ENCODE data around the gene SUPT4H1.
"Not testable (repeated sequence)": the region's sequence is repeated elsewhere in the genome, so short reads cannot be mapped to it uniquely, and the experiment has no call there.

SUPT4H1 gene

GRCh38 chr17:58341861-58342475 lies 10.0 kb downstream of the SUPT4H1 start:
- DNase-seq (ENCODE audit: low spot score): no peak

DNA sequence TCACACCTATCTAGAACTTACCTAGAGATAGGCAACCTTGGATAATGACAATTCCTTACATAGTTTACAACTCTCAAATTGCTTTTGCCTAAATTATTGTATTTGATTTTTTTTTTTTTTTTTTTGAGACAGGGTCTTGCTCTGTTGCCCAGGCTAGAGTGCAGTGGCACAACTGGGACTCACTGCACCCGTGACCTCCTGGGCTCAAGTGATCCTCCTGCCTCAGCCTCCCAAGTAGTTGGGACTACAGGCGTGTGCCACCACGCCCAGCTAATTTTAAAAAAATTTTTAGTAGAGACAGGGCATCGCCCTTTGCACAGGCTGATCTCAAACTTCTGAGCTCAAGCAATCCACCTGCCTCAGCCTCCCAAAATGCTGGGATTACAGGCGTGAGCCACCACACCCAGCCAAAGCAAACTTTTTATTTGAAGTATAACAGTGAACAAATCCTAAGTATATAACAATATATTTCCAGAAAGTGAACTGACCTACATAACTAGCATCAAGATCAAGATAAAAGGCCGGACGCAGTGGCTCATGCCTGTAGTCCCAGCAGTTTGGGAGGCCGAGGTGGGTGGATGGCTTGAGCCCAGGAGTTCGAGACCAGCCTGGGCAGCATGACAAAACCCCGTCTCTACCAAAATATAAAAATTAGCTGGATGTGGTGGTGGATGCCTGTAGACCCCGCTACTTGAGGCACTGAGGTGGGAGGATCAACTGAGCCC lies 10.7 kb downstream of the SUPT4H1 start:
- not testable (repeated sequence) for DNase-seq (ENCODE audit: low spot score); FAIRE-seq

More at GRCh38 chr17:58341861-58342475, 10.0 kb downstream of the SUPT4H1 start:
- no peak for FAIRE-seq

DNA sequence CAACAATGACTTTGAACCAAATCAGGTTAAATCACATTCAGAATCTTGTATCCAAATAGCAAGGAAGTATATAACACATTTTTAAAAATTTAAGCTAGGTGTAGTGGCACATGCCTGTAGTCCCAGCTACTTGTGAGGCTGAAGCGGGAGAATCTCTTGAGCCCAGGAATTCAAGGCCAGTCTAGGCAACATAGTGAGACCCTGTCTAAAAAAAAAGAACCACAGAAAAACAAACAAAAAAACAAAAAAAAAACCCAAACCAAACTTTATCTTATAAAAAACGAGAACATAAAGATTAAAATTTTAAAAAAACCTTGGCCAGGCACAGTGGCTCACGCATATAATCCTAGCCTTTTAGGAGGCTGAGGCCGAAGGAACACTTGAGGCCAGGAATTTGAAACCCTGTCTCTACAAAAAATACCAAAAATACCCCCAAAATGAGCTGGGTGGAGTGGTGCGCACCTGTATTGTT lies 11.6 kb downstream of the SUPT4H1 start:
- FAIRE-seq (no peak), DNase-seq (ENCODE audit: low spot score) (no peak)

DNA sequence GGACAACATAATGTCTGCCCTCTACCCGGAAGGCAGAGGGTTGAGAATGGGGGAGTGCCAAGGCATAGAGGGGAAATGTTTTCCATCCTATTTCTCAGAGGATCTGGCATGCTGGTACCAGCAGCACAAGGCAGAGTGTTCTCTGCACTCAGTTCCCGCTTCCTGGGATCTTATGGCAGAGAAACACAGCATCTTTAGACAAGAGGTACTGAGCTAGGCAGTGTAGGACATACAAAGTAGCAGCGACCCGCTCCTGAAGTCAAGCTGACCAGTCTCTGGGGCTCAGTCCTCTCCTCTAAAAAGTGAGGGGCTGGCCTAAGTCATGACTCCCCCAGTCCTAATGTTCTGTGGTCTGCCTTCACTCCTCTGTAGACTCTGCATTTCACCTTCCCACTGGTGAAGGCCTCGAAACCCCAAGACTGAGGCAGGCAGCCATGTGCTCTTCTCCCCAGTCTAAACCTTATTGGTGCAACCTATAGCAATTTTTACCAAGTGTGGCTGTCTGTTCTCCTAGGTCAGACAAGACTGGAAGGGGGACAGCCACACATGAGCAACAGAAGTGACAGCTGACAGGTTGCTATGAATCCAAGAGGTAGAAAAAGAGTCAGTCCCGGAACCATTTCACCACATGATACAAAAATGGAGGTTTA lies 12.1 kb downstream of the SUPT4H1 start:
- FAIRE-seq: no peak
- DNase-seq (ENCODE audit: low spot score): no peak

DNA sequence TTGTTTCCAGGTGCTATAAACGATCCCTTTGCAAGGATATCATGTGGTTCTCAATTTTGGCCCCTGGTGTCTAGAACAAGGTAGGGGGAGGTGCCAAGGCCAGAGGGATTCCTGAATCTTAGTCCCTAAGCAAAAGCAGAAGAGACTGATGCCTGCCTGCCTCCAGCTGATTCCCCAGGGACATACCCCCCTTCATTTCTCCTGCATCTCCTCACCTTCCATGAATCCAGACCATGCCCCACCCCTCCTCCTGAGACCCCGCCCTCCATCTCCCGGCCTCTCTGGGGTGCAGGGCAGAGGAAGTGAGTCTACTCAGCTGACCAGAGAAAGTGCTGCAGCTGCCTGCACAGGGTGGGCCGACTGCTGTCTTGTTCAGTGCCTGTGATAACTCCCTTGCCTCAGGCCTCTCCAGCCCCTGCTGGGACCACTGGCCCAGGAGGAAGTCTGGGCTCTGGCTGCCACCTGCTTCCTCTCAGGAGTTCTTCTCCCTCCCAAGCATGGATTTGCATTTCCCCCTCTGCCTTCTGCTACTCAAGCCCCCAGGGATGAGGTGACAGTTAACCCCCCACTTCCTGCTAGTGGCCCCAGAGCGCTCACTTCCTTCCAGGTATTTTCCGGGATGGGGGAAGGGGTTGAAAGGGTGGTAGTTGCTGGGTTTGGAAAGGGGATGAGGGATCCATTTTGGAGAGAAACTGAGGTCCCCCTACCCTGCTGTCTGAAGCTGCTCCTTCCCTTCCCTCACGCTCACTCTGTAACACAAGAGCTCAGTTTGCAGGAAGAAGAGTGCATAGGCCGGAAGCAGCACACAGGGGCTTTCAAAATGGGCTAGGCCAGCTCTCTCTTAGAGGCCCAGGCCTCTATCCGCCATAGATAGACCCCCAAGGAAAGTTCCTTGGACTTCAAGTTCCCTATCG lies 12.9 kb downstream of the SUPT4H1 start:
- FAIRE-seq: no peak
- no peak for DNase-seq (ENCODE audit: low spot score)

DNA sequence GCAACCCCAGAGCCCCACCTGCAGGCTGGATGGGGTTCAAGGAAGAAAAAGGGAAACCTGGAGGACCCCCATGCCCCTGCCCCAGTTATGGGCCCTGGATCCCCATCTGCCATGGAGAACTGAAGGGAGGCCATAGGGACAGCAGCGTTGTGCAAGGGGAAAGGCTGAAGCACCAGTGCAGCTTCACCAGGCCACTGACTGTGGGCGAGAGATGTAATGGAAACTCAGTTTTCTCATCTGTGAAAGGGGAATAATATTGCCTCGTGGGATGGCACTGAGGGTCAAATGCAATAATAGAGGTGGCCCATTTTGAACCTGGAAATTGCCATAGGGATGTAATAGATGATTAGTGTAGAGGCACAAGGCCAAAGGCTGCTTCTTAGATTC lies 13.6 kb downstream of the SUPT4H1 start:
- FAIRE-seq (no peak), DNase-seq (ENCODE audit: low spot score) (no peak)

- DNase-seq (ENCODE audit: low spot score) (peak; percentile 70), FAIRE-seq (no peak)
Observed at GRCh38 chr17:58337600-58338453, 14.2 kb downstream of the SUPT4H1 start.

- DNase-seq (ENCODE audit: low spot score) (no peak), FAIRE-seq (no peak)
Observed at GRCh38 chr17:58337210-58337599, 14.8 kb downstream of the SUPT4H1 start.

- DNase-seq (ENCODE audit: low spot score) (no peak), FAIRE-seq (no peak)
Observed at GRCh38 chr17:58336456-58337209, 15.4 kb downstream of the SUPT4H1 start.

DNA sequence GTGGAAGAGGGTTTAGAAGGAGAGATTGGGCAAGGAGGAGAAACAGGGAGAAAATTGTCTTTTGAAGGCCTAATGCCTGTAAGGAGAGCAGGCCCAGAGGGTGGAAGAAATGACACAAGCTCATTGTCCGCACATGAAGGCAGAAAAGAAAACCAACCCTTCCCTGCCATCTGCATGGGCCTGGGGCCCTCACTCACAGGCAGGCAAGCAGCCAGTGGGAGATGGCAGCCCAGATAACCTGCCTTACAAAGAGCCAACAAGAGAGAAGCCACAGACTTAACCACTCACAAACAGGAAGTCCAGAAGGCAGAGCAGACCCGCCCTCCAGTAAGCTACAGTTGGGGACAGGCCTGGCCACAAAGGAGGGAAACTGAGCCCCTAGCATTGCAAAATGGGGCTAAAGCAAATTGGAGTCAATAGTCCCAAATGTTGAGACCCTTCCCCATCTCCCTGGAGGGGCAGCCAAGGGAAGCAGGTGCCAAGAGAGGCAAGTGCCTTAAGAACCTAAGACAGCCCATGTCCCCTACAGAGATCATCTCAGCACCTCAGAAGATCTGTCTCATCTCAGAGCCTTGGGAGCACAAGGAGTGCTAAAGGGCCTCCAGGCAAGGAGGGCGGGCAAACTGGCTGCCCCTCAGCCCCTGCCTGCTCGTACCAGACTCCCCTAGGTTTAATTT lies 16.1 kb downstream of the SUPT4H1 start:
- no peak for DNase-seq (ENCODE audit: low spot score)

DNA sequence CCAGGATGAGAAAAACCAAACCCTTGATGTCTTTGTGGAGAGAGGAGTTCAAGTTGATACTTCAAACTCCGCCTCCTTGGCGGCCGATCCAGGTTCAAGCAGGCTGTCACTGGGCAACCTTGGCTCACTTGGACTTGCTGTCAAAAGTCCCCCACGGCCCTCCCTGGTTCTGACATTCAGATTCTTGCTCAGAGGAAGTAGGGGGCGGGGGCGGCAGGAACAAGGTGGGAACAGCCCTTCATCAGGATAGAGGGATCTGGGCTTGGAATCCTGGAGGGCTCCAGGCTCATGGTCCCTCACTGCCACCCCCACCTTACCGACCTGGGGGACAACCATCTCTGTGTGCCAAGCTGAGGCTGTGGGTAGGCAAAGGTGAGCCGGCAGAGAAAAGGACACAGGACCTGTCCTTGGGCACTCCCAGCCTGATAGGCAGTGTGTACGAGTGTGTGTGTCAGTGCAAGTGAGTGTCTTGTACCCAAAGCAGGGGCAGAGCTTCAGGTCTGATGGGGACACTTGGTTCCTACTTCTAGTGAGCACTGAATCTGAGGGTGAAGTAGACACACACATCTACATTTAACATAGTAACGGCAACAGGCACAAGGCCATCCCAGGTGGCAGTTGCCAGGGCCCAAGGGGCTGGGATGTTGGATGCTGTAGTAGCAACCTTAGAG lies 16.8 kb downstream of the SUPT4H1 start:
- DNase-seq (ENCODE audit: low spot score): no peak
- FAIRE-seq: no peak

More for the DNA sequence above, 16.1 kb downstream of the SUPT4H1 start:
- no peak for FAIRE-seq

GRCh38 chr17:58334661-58335060 lies 17.3 kb downstream of the SUPT4H1 start:
- DNase-seq (ENCODE audit: low spot score) (no peak), FAIRE-seq (no peak)

- FAIRE-seq (no peak), DNase-seq (ENCODE audit: low spot score) (no peak)
Observed at GRCh38 chr17:58334256-58334655, 17.7 kb downstream of the SUPT4H1 start.

- FAIRE-seq: no peak
Observed at GRCh38 chr17:58333736-58334207, 18.2 kb downstream of the SUPT4H1 start.

DNA sequence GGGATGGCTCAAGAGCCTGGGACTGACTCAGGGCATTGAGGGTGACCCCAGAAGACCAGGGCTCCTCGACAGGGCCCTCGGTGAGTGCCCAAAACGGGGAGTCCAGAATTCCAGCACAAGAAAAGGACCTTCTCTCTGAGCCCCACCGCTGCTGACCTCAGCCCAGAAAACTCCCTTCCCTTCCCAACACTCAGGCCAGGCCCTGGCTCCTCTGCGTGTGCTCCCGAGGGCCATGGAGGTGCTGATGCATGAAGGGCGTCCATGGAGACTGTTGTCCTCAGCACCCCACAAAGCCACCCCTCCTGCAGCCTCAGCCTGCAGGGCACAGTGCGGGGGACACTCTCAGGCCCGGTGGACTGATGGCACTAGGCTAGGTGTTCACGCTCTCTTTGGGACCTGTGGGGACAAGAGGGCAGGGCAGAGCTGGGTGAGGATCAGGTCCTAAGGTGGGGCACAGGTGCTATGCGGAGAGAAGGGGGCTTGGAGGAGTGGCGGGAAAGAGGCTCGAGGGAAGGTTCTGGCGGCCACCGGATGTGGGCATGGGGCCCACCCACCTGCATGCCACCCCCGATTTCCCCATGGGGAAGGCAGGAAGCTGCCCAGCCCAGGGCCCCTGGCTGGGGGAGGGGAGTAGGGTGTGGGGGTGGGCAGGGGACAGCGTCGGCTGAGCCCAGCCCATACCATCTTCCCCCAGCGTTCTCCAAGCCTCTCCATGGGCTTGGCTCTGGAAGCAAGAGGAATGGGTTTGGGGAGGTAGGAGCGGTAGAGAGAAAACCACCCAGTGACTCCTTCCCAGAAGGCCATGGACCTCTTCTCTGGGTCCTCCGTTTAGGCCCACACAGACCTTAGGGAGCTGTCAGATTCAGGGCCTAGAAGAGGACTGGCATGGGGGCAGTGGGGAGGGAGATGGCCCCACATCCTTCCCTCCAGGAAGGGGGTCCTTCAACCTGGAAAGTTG lies 18.9 kb downstream of the SUPT4H1 start:
- DNase-seq (ENCODE audit: low spot score): no peak
- no peak for FAIRE-seq

More at GRCh38 chr17:58333736-58334207, 18.2 kb downstream of the SUPT4H1 start:
- DNase-seq (ENCODE audit: low spot score): no peak

GRCh38 chr17:58331815-58332777 lies 19.9 kb downstream of the SUPT4H1 start:
- DNase-seq (ENCODE audit: low spot score): no peak

More at GRCh38 chr17:58331815-58332777, 19.9 kb downstream of the SUPT4H1 start:
- FAIRE-seq: no peak
